K562 (cell line): ENCODE data around the gene TRAF5. TPM values are rescaled to one million over a fixed set of nuclear protein-coding genes. Genes with fewer than 3 reads are reported as not detected.
A peak's percentile ranks its signal among the peaks of the same experiment; 100 is the strongest.

Source experiments
- C11orf30 ChIP-seq: fragments of 450-650 bp; IDR thresholded peaks from 2 replicates; pipeline ENCODE4 v1.6.1; 2016; ENCODE audit warnings: low read depth, mild to moderate bottlenecking
- CEBPB ChIP-seq: fragments of 450-650 bp; IDR thresholded peaks from 2 replicates; pipeline ENCODE4 v1.6.1; 2016; ENCODE audit warnings: missing genetic modification characterization, missing compliant biosample characterization
- KDM1A ChIP-seq, 2 experiments: fragments of 450-650 bp; IDR thresholded peaks; 2 replicates each; pipeline ENCODE4 v1.6.1; 2016; ENCODE audit warnings: mild to moderate bottlenecking in 2 of 2
- MAFF ChIP-seq: IDR thresholded peaks from 2 replicates; pipeline ENCODE4 v1.6.1; 2012; ENCODE audit warnings: low read length, improper control_type of control experiment
- MAFG ChIP-seq: fragments of 450-650 bp; conservative IDR thresholded peaks from 2 replicates; pipeline ENCODE4 v1.6.1; 2016; ENCODE audit warnings: missing genetic modification characterization, missing compliant biosample characterization
- NFE2 ChIP-seq: IDR thresholded peaks from 2 replicates; pipeline ENCODE4 v1.6.1; 2014; ENCODE audit warnings: antibody characterized with exemption, low read depth
- UBTF ChIP-seq, 2 experiments: IDR thresholded peaks; 2 replicates each; pipeline ENCODE4 v1.6.1; 2012; ENCODE audit warnings: improper control_type of control experiment in 2 of 2, low read depth in 2 of 2, low read length in 2 of 2, borderline replicate concordance in 1 of 2
- ZNF280A ChIP-seq: fragments of 450-650 bp; IDR thresholded peaks from 2 replicates; pipeline ENCODE4 v1.6.1; 2018; ENCODE audit warnings: mild to moderate bottlenecking, low read depth; ENCODE audit not compliant: partially characterized antibody
- ZNF316 ChIP-seq: fragments of 450-650 bp; IDR thresholded peaks from 2 replicates; pipeline ENCODE4 v1.6.1; 2016
- polyA plus RNA-seq, 8 experiments: library from polyadenylated mRNA; depleted of rRNA in 4 of 8; stranded (reverse) in 5 of 8; unstranded in 3 of 8; fragments of >200 nt; fragmentation: Nextera tagmentation in 2 of 8; fragmentation: Illumina TruSeq in 1 of 8; extraction: Ambion mirVana in 2 of 8; extraction: Trizol in 1 of 8; gene quantifications; 2 replicates each; pipeline versions ENCODE4 v1.2.1 to v1.2.3, GENCODE V29; 2011 to 2014; ENCODE audit warnings: inconsistent platforms in 1 of 8, missing spikeins in 1 of 8
- total RNA-seq, 7 experiments: library from RNA; depleted of rRNA in 6 of 7; stranded (reverse); fragments of >200 nt in 6 of 7; fragmentation: Illumina TruSeq in 2 of 7; extraction: Trizol in 2 of 7; gene quantifications; 2 replicates each; pipeline versions ENCODE4 v1.2.1 to v1.2.3, GENCODE V29; 2011 to 2021; ENCODE audit warnings: low replicate concordance in 1 of 7

The TRAF5 gene
- total and polyA plus RNA-seq, 9 of the 15 experiments (the other 6 are each of a cell fraction or from before 2014, with no cell fraction given), result 2.0 to 9.3 (median 5.3) TPM

GRCh38 chr1:211281320-211282022, 45.2 kb upstream of the TRAF5 start (continued):
- TF ChIP-seq ZNF316, result peak; percentile 63
- TF ChIP-seq KDM1A (IDR thresholded peaks at IDR 0.05), result peak in 1 of 2 experiments; percentile 6; a peak in 1 of 4 replicates
- TF ChIP-seq MAFF, result peak; percentile 41; the same call in 1 of the 2 replicates
- 0 out of 2 replicates have a peak, but pooled peaks have one; percentile 12 for TF ChIP-seq CEBPB (tag)
- TF ChIP-seq MAFG (tag), result peak; percentile 80
- TF ChIP-seq ZNF280A, result no peak
- peak; percentile 84 for TF ChIP-seq NFE2
- TF ChIP-seq UBTF (IDR thresholded peaks at IDR 0.05; ENCODE audit: borderline replicate concordance in 1 of 2, low read depth in 2 of 2, low read length in 2 of 2), result 0 out of 4 replicates have a peak, but pooled peaks of 1 of the 2 experiments have one; percentile 25
- TF ChIP-seq C11orf30, result peak; percentile 77
